K562 (cell line): ENCODE measurements around the gene ZCCHC14. TPM values are rescaled to one million over a fixed set of nuclear protein-coding genes. Genes with fewer than 3 reads are reported as not detected.

Experiments
- EZH2 ChIP-seq: IDR thresholded peaks from 2 replicates; pipeline ENCODE4 v1.6.1; 2012; ENCODE audit warnings: low read depth, mild to moderate bottlenecking, inconsistent platforms, low read length, borderline replicate concordance
- RAD21 ChIP-seq, 2 experiments: fragments of 250-450 bp in 1 of 2; fragments of 450-650 bp in 1 of 2; sonication (Bioruptor Pico) in 1 of 2; formaldehyde crosslinking in 1 of 2; IDR thresholded peaks in 1 of 2; conservative IDR thresholded peaks in 1 of 2; 2 replicates each; pipeline versions ENCODE4 v1.4.0 to v1.8.0; 2020 to 2022; ENCODE audit warnings: mild to moderate bottlenecking in 2 of 2, moderate library complexity in 1 of 2
- SMARCE1 ChIP-seq: fragments of 450-650 bp; IDR thresholded peaks from 2 replicates; pipeline ENCODE4 v1.7.1; 2016; ENCODE audit warnings: mild to moderate bottlenecking
- SRSF1 ChIP-seq: fragments of 200-400 bp; formaldehyde crosslinking; IDR thresholded peaks from 2 replicates; pipeline ENCODE4 v1.6.1; 2017; ENCODE audit warnings: mild to moderate bottlenecking, low read depth, low read length, moderate library complexity
- SUPT5H ChIP-seq: fragments of 450-650 bp; IDR thresholded peaks from 2 replicates; pipeline ENCODE4 v1.6.1; 2016
- TAF9B ChIP-seq: fragments of 450-650 bp; IDR thresholded peaks from 2 replicates; pipeline ENCODE4 v1.6.1; 2018; ENCODE audit warnings: mild to moderate bottlenecking; ENCODE audit not compliant: partially characterized antibody
- YY1 ChIP-seq, 3 experiments: IDR thresholded peaks; 2 replicates each; pipeline ENCODE4 v1.6.1; 2011; ENCODE audit warnings: low read length in 2 of 3, mild to moderate bottlenecking in 2 of 3, moderate library complexity in 2 of 3, borderline replicate concordance in 1 of 3, control low read depth in 1 of 3, low read depth in 1 of 3; ENCODE audit not compliant: insufficient read depth in 3 of 3, insufficient replicate concordance in 2 of 3, control insufficient read depth in 1 of 3, insufficient read length in 1 of 3; ENCODE audit errors: extremely low read depth in 1 of 3
- polyA plus RNA-seq, 8 experiments: library from polyadenylated mRNA; depleted of rRNA in 4 of 8; stranded (reverse) in 5 of 8; unstranded in 3 of 8; fragments of >200 nt; fragmentation: Nextera tagmentation in 2 of 8; fragmentation: Illumina TruSeq in 1 of 8; extraction: Ambion mirVana in 2 of 8; extraction: Trizol in 1 of 8; gene quantifications; 2 replicates each; pipeline versions ENCODE4 v1.2.1 to v1.2.3, GENCODE V29; 2011 to 2014; ENCODE audit warnings: inconsistent platforms in 1 of 8, missing spikeins in 1 of 8
- total RNA-seq, 7 experiments: library from RNA; depleted of rRNA in 6 of 7; stranded (reverse); fragments of >200 nt in 6 of 7; fragmentation: Illumina TruSeq in 2 of 7; extraction: Trizol in 2 of 7; gene quantifications; 2 replicates each; pipeline versions ENCODE4 v1.2.1 to v1.2.3, GENCODE V29; 2011 to 2021; ENCODE audit warnings: low replicate concordance in 1 of 7
- TF ChIP-seq, protein P1 (sequence below), 2 experiments: fragments of 450-650 bp in 1 of 2; sonication (generic) in 1 of 2; formaldehyde crosslinking; conservative IDR thresholded peaks; 2 replicates each; pipeline versions ENCODE4 v1.4.0 to v1.8.1; 2020 to 2022; ENCODE audit warnings: mild to moderate bottlenecking in 1 of 2, missing genetic modification reagents in 1 of 2
- TF ChIP-seq, protein P2 (sequence below), 2 experiments: IDR thresholded peaks; 2 replicates each; pipeline ENCODE4 v1.6.1; 2011; ENCODE audit warnings: borderline replicate concordance in 1 of 2, control low read depth in 1 of 2, low read depth in 1 of 2, low read length in 1 of 2, mild to moderate bottlenecking in 1 of 2, mixed read lengths in 1 of 2, moderate library complexity in 1 of 2; ENCODE audit not compliant: insufficient read depth in 1 of 2, insufficient read length in 1 of 2, poor library complexity in 1 of 2, severe bottlenecking in 1 of 2; ENCODE audit errors: extremely low read depth in 1 of 2
- TF ChIP-seq, protein P3 (sequence below): conservative IDR thresholded peaks from 2 replicates; pipeline ENCODE4 v1.6.1; 2011; ENCODE audit warnings: low read depth, mild to moderate bottlenecking, low read length; ENCODE audit not compliant: control insufficient read depth
- TF ChIP-seq, protein P4 (sequence below): sonication (generic); formaldehyde crosslinking; IDR thresholded peaks from 2 replicates; pipeline ENCODE4 v1.8.0; 2023; ENCODE audit warnings: mild to moderate bottlenecking, missing genetic modification reagents
- TF ChIP-seq, protein P5 (sequence below), 2 experiments: fragments of 150-350 bp in 1 of 2; IDR thresholded peaks; 2 replicates each; pipeline ENCODE4 v1.6.1; 2012 to 2016; ENCODE audit warnings: low read depth in 2 of 2, low read length in 2 of 2, mild to moderate bottlenecking in 1 of 2, moderate library complexity in 1 of 2
- TF ChIP-seq, protein P6 (sequence below): fragments of 250-450 bp; sonication (Bioruptor Pico); IDR thresholded peaks from 2 replicates; pipeline ENCODE4 v1.5.0; 2020; ENCODE audit warnings: mild to moderate bottlenecking, borderline replicate concordance

The ZCCHC14 gene
- total and polyA plus RNA-seq, 9 of the 15 experiments (the other 6 are each of a cell fraction or from before 2014, with no cell fraction given), result 1.5 to 12.4 (median 2.9) TPM

DNA sequence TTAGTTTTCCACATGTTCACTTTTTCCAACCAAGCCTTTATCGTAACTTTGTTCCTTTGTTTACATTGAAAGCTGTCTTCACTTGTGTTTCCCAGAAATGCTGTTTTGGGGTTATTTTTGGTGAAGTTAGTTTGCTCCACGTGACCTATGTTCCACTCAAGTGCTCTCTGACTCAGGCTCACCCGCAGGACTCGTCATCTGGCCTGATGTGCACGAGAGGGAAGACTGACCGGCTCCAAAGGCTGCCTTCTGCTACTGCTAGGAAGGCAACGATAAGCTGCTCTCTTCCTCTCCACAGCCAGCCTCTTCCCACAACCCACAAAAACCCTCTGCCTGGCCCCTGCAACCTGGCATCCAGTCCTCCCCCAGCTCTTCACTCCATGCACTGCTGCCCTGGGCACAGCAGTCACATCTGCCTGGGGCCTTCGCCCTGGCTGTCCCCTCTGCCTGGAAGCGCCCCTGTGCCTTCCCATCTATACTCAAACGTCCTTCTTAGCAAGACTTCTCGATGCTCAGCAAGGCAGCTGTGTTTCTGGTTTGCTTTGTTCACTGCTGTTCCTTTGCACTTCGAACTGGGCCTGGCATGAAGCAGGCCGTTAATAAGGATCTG is 28.0 kb downstream of the ZCCHC14 start (continued):
- TF ChIP-seq, protein P1, sequence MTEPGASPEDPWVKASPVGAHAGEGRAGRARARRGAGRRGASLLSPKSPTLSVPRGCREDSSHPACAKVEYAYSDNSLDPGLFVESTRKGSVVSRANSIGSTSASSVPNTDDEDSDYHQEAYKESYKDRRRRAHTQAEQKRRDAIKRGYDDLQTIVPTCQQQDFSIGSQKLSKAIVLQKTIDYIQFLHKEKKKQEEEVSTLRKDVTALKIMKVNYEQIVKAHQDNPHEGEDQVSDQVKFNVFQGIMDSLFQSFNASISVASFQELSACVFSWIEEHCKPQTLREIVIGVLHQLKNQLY (CRISPR knock-in tag; conservative IDR thresholded peaks at IDR 0.05), result no peak
- TF ChIP-seq SUPT5H, result no peak
- TF ChIP-seq, protein P2, sequence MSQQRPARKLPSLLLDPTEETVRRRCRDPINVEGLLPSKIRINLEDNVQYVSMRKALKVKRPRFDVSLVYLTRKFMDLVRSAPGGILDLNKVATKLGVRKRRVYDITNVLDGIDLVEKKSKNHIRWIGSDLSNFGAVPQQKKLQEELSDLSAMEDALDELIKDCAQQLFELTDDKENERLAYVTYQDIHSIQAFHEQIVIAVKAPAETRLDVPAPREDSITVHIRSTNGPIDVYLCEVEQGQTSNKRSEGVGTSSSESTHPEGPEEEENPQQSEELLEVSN (IDR thresholded peaks at IDR 0.05; ENCODE audit: borderline replicate concordance in 1 of 2, extremely low read depth in 1 of 2, insufficient read depth in 1 of 2, insufficient read length in 1 of 2, low read depth in 1 of 2, low read length in 1 of 2, poor library complexity in 1 of 2, severe bottlenecking in 1 of 2), result peak in 1 of 2 experiments; percentile 20
- TF ChIP-seq, protein P3, sequence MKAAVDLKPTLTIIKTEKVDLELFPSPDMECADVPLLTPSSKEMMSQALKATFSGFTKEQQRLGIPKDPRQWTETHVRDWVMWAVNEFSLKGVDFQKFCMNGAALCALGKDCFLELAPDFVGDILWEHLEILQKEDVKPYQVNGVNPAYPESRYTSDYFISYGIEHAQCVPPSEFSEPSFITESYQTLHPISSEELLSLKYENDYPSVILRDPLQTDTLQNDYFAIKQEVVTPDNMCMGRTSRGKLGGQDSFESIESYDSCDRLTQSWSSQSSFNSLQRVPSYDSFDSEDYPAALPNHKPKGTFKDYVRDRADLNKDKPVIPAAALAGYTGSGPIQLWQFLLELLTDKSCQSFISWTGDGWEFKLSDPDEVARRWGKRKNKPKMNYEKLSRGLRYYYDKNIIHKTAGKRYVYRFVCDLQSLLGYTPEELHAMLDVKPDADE, result no peak
- TF ChIP-seq RAD21 (CRISPR knock-in tag; conservative IDR thresholded peaks at IDR 0.05 in 1 of 2, IDR thresholded peaks at IDR 0.05 in 1 of 2), result no peak
- TF ChIP-seq YY1 (IDR thresholded peaks at IDR 0.05; ENCODE audit: borderline replicate concordance in 1 of 3, control insufficient read depth in 1 of 3, extremely low read depth in 1 of 3, insufficient read depth in 3 of 3, insufficient read length in 1 of 3, insufficient replicate concordance in 2 of 3, low read depth in 1 of 3, low read length in 2 of 3), result no peak
- TF ChIP-seq EZH2, result no peak
- TF ChIP-seq, protein P4, sequence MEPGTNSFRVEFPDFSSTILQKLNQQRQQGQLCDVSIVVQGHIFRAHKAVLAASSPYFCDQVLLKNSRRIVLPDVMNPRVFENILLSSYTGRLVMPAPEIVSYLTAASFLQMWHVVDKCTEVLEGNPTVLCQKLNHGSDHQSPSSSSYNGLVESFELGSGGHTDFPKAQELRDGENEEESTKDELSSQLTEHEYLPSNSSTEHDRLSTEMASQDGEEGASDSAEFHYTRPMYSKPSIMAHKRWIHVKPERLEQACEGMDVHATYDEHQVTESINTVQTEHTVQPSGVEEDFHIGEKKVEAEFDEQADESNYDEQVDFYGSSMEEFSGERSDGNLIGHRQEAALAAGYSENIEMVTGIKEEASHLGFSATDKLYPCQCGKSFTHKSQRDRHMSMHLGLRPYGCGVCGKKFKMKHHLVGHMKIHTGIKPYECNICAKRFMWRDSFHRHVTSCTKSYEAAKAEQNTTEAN, result no peak
- TF ChIP-seq, protein P5, sequence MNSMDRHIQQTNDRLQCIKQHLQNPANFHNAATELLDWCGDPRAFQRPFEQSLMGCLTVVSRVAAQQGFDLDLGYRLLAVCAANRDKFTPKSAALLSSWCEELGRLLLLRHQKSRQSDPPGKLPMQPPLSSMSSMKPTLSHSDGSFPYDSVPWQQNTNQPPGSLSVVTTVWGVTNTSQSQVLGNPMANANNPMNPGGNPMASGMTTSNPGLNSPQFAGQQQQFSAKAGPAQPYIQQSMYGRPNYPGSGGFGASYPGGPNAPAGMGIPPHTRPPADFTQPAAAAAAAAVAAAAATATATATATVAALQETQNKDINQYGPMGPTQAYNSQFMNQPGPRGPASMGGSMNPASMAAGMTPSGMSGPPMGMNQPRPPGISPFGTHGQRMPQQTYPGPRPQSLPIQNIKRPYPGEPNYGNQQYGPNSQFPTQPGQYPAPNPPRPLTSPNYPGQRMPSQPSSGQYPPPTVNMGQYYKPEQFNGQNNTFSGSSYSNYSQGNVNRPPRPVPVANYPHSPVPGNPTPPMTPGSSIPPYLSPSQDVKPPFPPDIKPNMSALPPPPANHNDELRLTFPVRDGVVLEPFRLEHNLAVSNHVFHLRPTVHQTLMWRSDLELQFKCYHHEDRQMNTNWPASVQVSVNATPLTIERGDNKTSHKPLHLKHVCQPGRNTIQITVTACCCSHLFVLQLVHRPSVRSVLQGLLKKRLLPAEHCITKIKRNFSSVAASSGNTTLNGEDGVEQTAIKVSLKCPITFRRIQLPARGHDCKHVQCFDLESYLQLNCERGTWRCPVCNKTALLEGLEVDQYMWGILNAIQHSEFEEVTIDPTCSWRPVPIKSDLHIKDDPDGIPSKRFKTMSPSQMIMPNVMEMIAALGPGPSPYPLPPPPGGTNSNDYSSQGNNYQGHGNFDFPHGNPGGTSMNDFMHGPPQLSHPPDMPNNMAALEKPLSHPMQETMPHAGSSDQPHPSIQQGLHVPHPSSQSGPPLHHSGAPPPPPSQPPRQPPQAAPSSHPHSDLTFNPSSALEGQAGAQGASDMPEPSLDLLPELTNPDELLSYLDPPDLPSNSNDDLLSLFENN (IDR thresholded peaks at IDR 0.05; ENCODE audit: low read depth in 2 of 2, low read length in 2 of 2), result no peak
- TF ChIP-seq SMARCE1, result peak; percentile 60; the same call in 1 of the 2 replicates
- TF ChIP-seq, protein P6, sequence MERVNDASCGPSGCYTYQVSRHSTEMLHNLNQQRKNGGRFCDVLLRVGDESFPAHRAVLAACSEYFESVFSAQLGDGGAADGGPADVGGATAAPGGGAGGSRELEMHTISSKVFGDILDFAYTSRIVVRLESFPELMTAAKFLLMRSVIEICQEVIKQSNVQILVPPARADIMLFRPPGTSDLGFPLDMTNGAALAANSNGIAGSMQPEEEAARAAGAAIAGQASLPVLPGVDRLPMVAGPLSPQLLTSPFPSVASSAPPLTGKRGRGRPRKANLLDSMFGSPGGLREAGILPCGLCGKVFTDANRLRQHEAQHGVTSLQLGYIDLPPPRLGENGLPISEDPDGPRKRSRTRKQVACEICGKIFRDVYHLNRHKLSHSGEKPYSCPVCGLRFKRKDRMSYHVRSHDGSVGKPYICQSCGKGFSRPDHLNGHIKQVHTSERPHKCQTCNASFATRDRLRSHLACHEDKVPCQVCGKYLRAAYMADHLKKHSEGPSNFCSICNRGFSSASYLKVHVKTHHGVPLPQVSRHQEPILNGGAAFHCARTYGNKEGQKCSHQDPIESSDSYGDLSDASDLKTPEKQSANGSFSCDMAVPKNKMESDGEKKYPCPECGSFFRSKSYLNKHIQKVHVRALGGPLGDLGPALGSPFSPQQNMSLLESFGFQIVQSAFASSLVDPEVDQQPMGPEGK (CRISPR knock-in tag), result no peak
- peak; percentile 66 for TF ChIP-seq TAF9B
- TF ChIP-seq SRSF1, result no peak
